SK-N-SH (cell line): ENCODE data around the gene TFAP2B. TPM values are rescaled to one million over a fixed set of nuclear protein-coding genes. Genes with fewer than 3 reads are reported as not detected.

Experiments
- CTCF ChIA-PET: fragments of 300-600, 350-600 bp; formaldehyde crosslinking; extraction: SDS; loops from one replicate; lab custom pipeline; 2021; lab: Yijun Ruan, JAX
- POLR2A ChIA-PET: fragments of 350-600 bp; sonication (Branson Sonifier 250); formaldehyde crosslinking; extraction: SDS; loops from one replicate; lab custom pipeline; 2020; ENCODE audit warnings: antibody characterized with exemption, inconsistent platforms; lab: Yijun Ruan, JAX
- DNase-seq: peaks from one replicate; pipeline ENCODE4 v3.0.0; 2012
- H2AFZ ChIP-seq: fragments of 200-600 bp; sonication (generic); 2 replicates; pipeline ENCODE4 v1.8.1; 2016; ENCODE audit warnings: antibody characterized with exemption, mild to moderate bottlenecking, low read depth
- H3F3A ChIP-seq: fragments of 200-600 bp; sonication (generic); replicated peaks from 2 replicates; pipeline ENCODE3; 2016; ENCODE audit warnings: antibody characterized with exemption, mild to moderate bottlenecking; ENCODE audit not compliant: insufficient read depth
- H3K27ac ChIP-seq, 2 experiments: fragments of 200-500 bp in 1 of 2; fragments of 200-600 bp in 1 of 2; sonication (Bioruptor generic) in 1 of 2; sonication (generic), shearing (Covaris generic) in 1 of 2; 2 replicates each; pipeline versions ENCODE4 v1.5.1 to v1.6.1; 2014 to 2016; ENCODE audit warnings: low read depth in 2 of 2, inconsistent platforms in 1 of 2, low read length in 1 of 2, mild to moderate bottlenecking in 1 of 2, mixed read lengths in 1 of 2
- H3K27me3 ChIP-seq: fragments of 200-600 bp; sonication (generic), shearing (Covaris generic); 2 replicates; pipeline ENCODE4 v1.6.1; 2016; ENCODE audit warnings: mixed run types; ENCODE audit not compliant: insufficient read depth
- H3K36me3 ChIP-seq, 2 experiments: fragments of 200-500 bp in 1 of 2; fragments of 200-600 bp in 1 of 2; sonication (Bioruptor generic) in 1 of 2; sonication (generic) in 1 of 2; replicated peaks in 1 of 2; 2 replicates each; pipeline versions ENCODE3 to v1.5.1; 2014 to 2016; ENCODE audit warnings: low read length in 1 of 2, mild to moderate bottlenecking in 1 of 2; ENCODE audit not compliant: insufficient read depth in 2 of 2, control insufficient read depth in 1 of 2
- H3K4me1 ChIP-seq, 2 experiments: fragments of 200-500 bp in 1 of 2; fragments of 200-600 bp in 1 of 2; sonication (Bioruptor generic) in 1 of 2; sonication (generic), shearing (Covaris generic) in 1 of 2; 2 replicates each; pipeline versions ENCODE4 v1.5.1 to v1.6.1; 2014 to 2016; ENCODE audit warnings: low read depth in 1 of 2, low read length in 1 of 2, mixed run types in 1 of 2; ENCODE audit not compliant: insufficient read depth in 2 of 2, control insufficient read depth in 1 of 2
- H3K4me2 ChIP-seq: fragments of 200-600 bp; sonication (generic), shearing (Covaris generic); 2 replicates; pipeline ENCODE4 v1.6.1; 2017; ENCODE audit warnings: mixed run types
- H3K4me3 ChIP-seq, 2 experiments: fragments of 200-500 bp in 1 of 2; fragments of 200-600 bp in 1 of 2; sonication (Bioruptor generic) in 1 of 2; sonication (generic), shearing (Covaris generic) in 1 of 2; 2 replicates each; pipeline versions ENCODE4 v1.5.1 to v1.8.1; 2014 to 2016; ENCODE audit warnings: low read depth in 2 of 2, inconsistent platforms in 1 of 2, low read length in 1 of 2, mild to moderate bottlenecking in 1 of 2, mixed read lengths in 1 of 2, moderate library complexity in 1 of 2
- H3K79me2 ChIP-seq: fragments of 200-600 bp; sonication (generic); 2 replicates; pipeline ENCODE4 v1.8.1; 2017; ENCODE audit warnings: mild to moderate bottlenecking; ENCODE audit not compliant: insufficient read depth
- H3K9ac ChIP-seq: fragments of 200-600 bp; sonication (generic); 2 replicates; pipeline ENCODE4 v1.6.1; 2017; ENCODE audit warnings: mixed run types
- H3K9me2 ChIP-seq: fragments of 200-600 bp; sonication (generic); 2 replicates; pipeline ENCODE4 v1.6.1; 2017; ENCODE audit warnings: mixed run types
- H3K9me3 ChIP-seq: fragments of 200-600 bp; sonication (generic); 2 replicates; pipeline ENCODE4 v1.6.1; 2017; ENCODE audit warnings: mixed run types, mild to moderate bottlenecking, moderate library complexity
- H4K20me1 ChIP-seq: fragments of 200-600 bp; sonication (generic); 2 replicates; pipeline ENCODE4 v1.6.1; 2017; ENCODE audit warnings: mild to moderate bottlenecking, mixed run types; ENCODE audit not compliant: insufficient read depth
- ELF1 ChIP-seq: IDR thresholded peaks from 2 replicates; pipeline ENCODE4 v1.4.0; 2012
- EP300 ChIP-seq, 2 experiments: IDR thresholded peaks; 2 replicates each; pipeline versions ENCODE4 v1.4.0 to v1.6.1; 2012; ENCODE audit warnings: borderline replicate concordance in 1 of 2, low read depth in 1 of 2, low read length in 1 of 2
- GABPA ChIP-seq: IDR thresholded peaks from 2 replicates; pipeline ENCODE4 v1.4.0; 2012; ENCODE audit warnings: low read depth, mild to moderate bottlenecking
- GATA2 ChIP-seq: sonication (generic); formaldehyde crosslinking; IDR thresholded peaks from 2 replicates; pipeline ENCODE4 v1.5.0; 2020; ENCODE audit warnings: mild to moderate bottlenecking, missing genetic modification reagents
- MEF2A ChIP-seq: IDR thresholded peaks from 2 replicates; pipeline ENCODE4 v1.4.0; 2012; ENCODE audit warnings: low read depth, borderline replicate concordance
- POLR2AphosphoS5 ChIP-seq: IDR thresholded peaks from 2 replicates; pipeline ENCODE4 v1.6.1; 2012; ENCODE audit warnings: low read depth, low read length
- RCOR1 ChIP-seq: fragments of 150-350 bp; IDR thresholded peaks from 2 replicates; pipeline ENCODE4 v1.6.1; 2017; ENCODE audit warnings: antibody characterized with exemption, low read length
- RFX5 ChIP-seq: IDR thresholded peaks from 2 replicates; pipeline ENCODE4 v1.6.1; 2012; ENCODE audit warnings: mild to moderate bottlenecking, improper control_type of control experiment, low read length
- RXRA ChIP-seq: IDR thresholded peaks from 2 replicates; pipeline ENCODE4 v1.4.0; 2012; ENCODE audit warnings: low read depth, mild to moderate bottlenecking, borderline replicate concordance
- SIN3A ChIP-seq: IDR thresholded peaks from 2 replicates; pipeline ENCODE4 v1.6.1; 2012; ENCODE audit warnings: low read depth, mild to moderate bottlenecking, low read length, moderate library complexity, borderline replicate concordance
- USF2 ChIP-seq: fragments of 150-350 bp; IDR thresholded peaks from 2 replicates; pipeline ENCODE4 v1.6.1; 2017; ENCODE audit warnings: antibody characterized with exemption, low read length, low read depth, borderline replicate concordance
- YY1 ChIP-seq: IDR thresholded peaks from 2 replicates; pipeline ENCODE4 v1.4.0; 2012; ENCODE audit warnings: low read depth, mild to moderate bottlenecking
- ZBTB33 ChIP-seq: IDR thresholded peaks from 2 replicates; pipeline ENCODE4 v1.4.0; 2012; ENCODE audit warnings: low read depth, borderline replicate concordance
- WGBS: methylation state at CpG from one replicate; pipeline ENCODE4 v1.1.6; 2017; ENCODE audit warnings: low lambda C conversion rate; 5-methylcytosine and 5-hydroxymethylcytosine counted together
- polyA plus RNA-seq, 3 experiments: library from polyadenylated mRNA; depleted of rRNA; stranded (reverse); fragments of >200 nt; gene quantifications; 2 replicates each; pipeline ENCODE4 v1.2.3, GENCODE V29; 2012
- TF ChIP-seq, protein P1 (sequence below): fragments of 200-600 bp; sonication (generic); IDR thresholded peaks from 2 replicates; pipeline ENCODE4 v1.6.1; 2017; ENCODE audit warnings: antibody characterized with exemption, mild to moderate bottlenecking, moderate library complexity
- TF ChIP-seq, protein P2 (sequence below): IDR thresholded peaks from 2 replicates; pipeline ENCODE4 v1.4.0; 2012; ENCODE audit warnings: low read depth, borderline replicate concordance

Gene TFAP2B
- polyA plus RNA-seq, 1 of the 3 experiments (the other 2 are of a cell fraction), result 1.1 TPM

- no peak for DNase-seq
- Histone ChIP-seq H4K20me1 (no peaks in the 10 kb centered on the region), H3K4me3 (no peak overlapping the region; a peak in 1 of 4 replicates), H2AFZ (no peak overlapping the region), H3F3A (no peaks in the 10 kb centered on the region), H3K9me3 (no peaks in the 10 kb centered on the region), H3K4me1 (peaks cover 0 to 46% of the 10 kb centered on the region in 2 experiments; a peak in 2 of 4 replicates)
- ChIA-PET CTCF (interaction anchor here (0.8 to 3.0 kb wide), 8 partner anchors 9 to 1143 kb away, joined by 3 to 11 read pairs (median 3); no protein-coding TSS in a partner anchor), POLR2A (interaction anchor here (1.7 to 8.5 kb wide), 4 partner anchors 8 to 21 kb away, joined by 4 to 57 read pairs (median 8); partner anchors contain the start of gene TFAP2B)
- TF ChIP-seq RXRA, result no peak
- TF ChIP-seq GATA2 (CRISPR knock-in tag), result no peak
- no peak for TF ChIP-seq ELF1
- no peak for TF ChIP-seq USF2
- no peak for TF ChIP-seq ZBTB33
- TF ChIP-seq EP300 (IDR thresholded peaks at IDR 0.05; ENCODE audit: borderline replicate concordance in 1 of 2, low read depth in 1 of 2, low read length in 1 of 2), result no peak
- no peak for TF ChIP-seq RFX5
- TF ChIP-seq POLR2AphosphoS5, result no peak
- TF ChIP-seq, protein P1, sequence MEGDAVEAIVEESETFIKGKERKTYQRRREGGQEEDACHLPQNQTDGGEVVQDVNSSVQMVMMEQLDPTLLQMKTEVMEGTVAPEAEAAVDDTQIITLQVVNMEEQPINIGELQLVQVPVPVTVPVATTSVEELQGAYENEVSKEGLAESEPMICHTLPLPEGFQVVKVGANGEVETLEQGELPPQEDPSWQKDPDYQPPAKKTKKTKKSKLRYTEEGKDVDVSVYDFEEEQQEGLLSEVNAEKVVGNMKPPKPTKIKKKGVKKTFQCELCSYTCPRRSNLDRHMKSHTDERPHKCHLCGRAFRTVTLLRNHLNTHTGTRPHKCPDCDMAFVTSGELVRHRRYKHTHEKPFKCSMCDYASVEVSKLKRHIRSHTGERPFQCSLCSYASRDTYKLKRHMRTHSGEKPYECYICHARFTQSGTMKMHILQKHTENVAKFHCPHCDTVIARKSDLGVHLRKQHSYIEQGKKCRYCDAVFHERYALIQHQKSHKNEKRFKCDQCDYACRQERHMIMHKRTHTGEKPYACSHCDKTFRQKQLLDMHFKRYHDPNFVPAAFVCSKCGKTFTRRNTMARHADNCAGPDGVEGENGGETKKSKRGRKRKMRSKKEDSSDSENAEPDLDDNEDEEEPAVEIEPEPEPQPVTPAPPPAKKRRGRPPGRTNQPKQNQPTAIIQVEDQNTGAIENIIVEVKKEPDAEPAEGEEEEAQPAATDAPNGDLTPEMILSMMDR, result no peak
- no peak for TF ChIP-seq YY1
- TF ChIP-seq MEF2A, result no peak
- TF ChIP-seq GABPA, result no peak
- no peak for TF ChIP-seq SIN3A
- TF ChIP-seq, protein P2, sequence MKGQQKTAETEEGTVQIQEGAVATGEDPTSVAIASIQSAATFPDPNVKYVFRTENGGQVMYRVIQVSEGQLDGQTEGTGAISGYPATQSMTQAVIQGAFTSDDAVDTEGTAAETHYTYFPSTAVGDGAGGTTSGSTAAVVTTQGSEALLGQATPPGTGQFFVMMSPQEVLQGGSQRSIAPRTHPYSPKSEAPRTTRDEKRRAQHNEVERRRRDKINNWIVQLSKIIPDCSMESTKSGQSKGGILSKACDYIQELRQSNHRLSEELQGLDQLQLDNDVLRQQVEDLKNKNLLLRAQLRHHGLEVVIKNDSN, result no peak
- TF ChIP-seq RCOR1, result no peak
- TF ChIP-seq, all 33 proteins: peak for 0
- peaks cover 27% of the 10 kb centered on the region for H3K27me3 ChIP-seq
- 44% methylated on average over 2 of the region's 2 CpGs for WGBS
- no peak overlapping the region for H3K4me2 ChIP-seq
- no peaks in the 10 kb centered on the region for H3K9me2 ChIP-seq
- no peak overlapping the region for H3K9ac ChIP-seq
- no peaks in the 10 kb centered on the region for H3K79me2 ChIP-seq
- H3K36me3 ChIP-seq, result peaks cover 0 to 47% of the 10 kb centered on the region in 2 experiments
- peak overlapping the region in 1 of 2 experiments; percentile 99; a peak in 2 of 4 replicates for H3K27ac ChIP-seq
Measured at GRCh38 chr6:50829049-50829448, 10.4 kb downstream of the TFAP2B start.
